ENCODE results near the gene RHCE.
"Not testable (repeated sequence)": the region's sequence is repeated elsewhere in the genome, so short reads cannot be mapped to it uniquely, and the experiment has no call there.

RHCE gene

DNA sequence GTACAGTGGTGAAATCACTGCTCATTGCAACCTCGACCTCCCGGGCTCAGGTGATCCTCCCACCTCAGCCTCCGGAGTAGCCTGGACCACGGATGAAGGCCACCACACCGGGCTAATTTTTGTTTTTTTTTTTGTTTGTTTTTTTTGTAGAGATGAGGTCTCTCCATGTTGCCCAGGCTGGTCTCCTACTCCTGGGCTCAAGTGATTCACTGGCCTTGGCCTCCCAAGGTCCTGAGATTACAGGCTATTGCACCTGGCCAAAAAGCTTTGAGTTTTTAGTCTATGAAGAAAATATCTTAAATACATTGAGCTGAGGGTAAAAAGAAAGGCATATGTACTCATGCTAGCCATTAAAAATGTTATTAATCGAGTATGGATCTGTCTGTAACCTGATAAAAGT, 78.9 kb downstream of the RHCE start:
- DNase-seq (ENCODE audit: low read depth), result no peak

DNA sequence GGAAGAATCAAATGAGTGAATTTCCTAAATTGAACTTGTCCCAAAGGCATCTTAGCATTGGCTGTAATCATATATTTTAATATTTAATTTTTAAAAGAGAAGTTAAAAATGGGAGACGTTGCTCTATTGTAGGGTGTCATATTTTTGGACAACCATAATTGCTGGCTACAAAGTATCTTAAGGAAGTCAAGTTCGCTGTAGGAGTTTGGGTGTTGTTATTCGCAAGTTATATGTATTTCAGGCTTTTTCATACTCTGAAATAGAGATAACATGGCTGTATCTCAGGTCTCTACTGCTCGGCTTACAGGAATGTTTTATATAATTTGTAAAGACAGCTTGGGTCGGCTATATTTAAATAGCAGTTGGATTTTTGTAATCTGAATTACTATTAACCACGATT, 81.6 kb downstream of the RHCE start:
- DNase-seq (ENCODE audit: low read depth), result no peak

DNA sequence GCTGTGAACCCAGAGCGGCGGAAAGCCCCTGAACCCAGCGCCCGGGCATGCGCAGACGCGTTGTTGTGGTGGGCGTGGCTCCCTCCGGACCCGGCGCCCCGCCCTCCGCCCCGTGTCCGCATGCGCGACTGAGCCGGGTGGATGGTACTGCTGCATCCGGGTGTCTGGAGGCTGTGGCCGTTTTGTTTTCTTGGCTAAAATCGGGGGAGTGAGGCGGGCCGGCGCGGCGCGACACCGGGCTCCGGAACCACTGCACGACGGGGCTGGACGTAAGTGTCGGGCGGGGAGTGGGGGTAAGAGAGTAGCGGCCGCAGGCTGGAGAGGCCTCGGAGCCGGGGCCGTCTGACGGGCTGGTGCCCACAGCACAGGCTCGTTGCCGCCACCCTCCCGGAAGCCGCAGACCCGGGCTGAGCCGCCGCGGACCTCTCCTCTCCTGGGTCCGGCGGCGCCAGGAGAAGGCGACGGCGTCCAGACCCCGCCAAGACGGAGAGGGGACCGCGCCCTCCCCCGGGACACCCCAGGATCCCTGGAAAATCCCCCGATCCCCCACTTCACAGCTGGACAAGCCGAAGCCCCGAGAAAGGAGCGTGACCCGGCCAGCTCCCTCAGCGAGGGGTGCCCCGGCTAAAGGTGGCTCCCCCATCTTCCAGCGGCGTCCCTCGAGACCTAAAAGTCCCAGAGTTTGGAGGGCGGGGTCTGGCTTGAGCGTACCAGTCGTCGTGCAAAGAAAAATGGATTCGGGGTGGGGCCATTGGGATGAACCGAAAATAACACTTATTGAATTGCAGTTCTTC, 82.2 kb downstream of the RHCE start, which contains the start of gene TMEM50A:
Gene TMEM50A (plus strand): TSS at position 147 of the 794 bp plus-strand sequence. CDS start 2,153 bp downstream, outside the sequence.
- DNase-seq (ENCODE audit: low read depth), result peak; percentile 81

DNA sequence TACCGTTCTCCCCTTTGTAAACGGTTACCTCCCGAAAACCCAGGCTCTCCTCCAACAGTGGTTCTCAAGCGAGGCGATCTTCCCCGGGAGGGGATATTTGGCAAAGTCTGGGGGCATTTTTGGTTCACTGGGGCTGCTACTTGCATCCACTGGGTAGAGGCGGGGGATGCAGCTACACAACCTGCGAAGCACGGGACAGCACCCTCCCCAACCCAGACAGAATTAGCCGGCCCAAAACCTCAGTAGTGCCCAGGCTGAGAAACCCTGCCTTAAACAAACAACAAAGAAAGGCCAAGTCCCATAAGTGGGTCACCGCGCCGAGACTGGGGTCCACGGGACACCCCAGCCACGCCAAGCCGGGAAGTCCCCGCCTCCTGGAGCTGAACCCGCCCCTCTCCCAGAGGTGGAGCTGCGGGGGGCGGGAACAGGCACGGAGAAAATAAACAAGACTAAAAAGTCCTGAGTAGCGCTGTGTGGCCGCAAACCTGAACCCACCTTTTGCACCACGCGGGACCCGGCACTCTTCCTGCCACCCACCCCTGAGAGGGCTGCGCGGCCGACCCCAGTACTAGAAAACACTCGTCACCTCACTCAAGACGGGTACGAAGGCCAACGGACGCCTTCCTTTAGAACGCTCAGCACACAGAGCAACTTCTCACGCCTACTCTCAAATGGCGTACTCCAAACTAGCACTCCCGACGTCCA, 83.0 kb downstream of the RHCE start:
- DNase-seq (ENCODE audit: low read depth), result peak; percentile 29

DNA sequence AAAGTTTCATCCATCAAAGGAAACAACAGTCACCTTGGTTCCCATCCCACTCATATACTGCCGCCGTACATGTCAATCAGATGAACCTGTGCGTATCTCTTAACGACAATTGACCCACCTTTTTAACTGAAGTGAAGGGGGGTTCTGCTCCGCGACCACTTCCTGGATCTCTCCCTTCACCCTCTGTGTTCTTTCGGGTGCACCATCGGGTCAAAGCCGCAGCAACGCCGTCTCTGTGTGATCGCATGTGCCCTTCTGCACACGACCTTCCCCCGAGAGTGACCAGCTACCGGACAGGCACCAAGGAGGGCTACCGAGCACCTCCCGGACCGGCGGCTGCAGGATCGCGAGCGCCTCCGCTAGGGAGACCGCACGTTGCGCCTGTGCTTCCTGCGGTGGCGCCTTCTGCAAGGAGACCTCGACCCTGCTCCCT, 83.7 kb downstream of the RHCE start:
- not testable (repeated sequence) for DNase-seq (ENCODE audit: low read depth)

DNA sequence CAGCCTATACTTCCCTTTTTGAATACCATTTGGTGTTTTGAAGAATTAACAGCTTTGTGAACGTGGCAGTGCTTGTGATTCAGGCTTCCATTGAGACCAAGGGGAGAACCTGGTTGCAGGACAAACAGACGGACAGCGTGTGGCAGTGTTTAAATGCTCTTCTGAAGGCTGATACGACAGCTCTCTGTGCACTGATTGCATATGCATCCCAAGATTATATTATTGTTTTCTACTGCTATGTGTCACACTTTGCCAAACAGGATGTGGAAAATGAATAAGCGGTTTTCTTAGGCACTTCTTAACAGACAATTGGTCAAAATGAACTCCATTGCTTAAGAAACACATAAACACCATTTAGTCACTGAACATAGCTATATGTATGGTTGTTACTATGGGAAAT, 90.7 kb downstream of the RHCE start:
- DNase-seq (ENCODE audit: low read depth), result not testable (repeated sequence)

DNA sequence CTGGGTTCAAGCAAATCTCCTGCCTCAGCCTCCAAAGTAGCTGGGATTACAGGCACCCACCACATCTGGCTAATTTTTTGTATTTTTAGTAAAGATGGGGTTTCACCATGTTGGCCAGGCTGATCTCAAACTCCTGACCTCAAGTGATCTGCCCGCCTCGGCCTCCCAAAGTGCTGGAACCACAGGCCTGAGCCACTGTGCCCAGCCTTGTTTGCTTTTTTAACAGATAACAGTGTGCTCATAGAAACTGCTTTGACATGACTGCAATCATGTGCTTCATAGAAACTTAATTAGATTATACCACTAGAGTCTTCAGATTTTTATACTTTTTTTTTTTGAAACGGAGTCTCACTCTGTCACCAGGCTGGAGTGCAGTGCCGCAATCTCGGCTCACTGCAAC, 91.3 kb downstream of the RHCE start:
- not testable (repeated sequence) for DNase-seq (ENCODE audit: low read depth)

DNA sequence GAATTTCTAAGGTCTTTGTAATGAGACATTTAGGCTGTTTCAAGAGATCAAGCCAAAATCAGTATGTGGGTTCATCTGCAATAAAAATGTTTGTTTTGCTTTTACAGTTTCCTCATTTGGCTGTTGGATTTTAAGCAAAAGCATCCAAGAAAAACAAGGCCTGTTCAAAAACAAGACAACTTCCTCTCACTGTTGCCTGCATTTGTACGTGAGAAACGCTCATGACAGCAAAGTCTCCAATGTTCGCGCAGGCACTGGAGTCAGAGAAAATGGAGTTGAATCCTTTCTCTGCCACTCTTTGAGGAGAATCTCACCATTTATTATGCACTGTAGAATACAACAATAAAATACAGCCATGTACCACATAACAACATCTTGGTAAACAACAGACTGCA, 91.8 kb downstream of the RHCE start:
- not testable (repeated sequence) for DNase-seq (ENCODE audit: low read depth)

DNA sequence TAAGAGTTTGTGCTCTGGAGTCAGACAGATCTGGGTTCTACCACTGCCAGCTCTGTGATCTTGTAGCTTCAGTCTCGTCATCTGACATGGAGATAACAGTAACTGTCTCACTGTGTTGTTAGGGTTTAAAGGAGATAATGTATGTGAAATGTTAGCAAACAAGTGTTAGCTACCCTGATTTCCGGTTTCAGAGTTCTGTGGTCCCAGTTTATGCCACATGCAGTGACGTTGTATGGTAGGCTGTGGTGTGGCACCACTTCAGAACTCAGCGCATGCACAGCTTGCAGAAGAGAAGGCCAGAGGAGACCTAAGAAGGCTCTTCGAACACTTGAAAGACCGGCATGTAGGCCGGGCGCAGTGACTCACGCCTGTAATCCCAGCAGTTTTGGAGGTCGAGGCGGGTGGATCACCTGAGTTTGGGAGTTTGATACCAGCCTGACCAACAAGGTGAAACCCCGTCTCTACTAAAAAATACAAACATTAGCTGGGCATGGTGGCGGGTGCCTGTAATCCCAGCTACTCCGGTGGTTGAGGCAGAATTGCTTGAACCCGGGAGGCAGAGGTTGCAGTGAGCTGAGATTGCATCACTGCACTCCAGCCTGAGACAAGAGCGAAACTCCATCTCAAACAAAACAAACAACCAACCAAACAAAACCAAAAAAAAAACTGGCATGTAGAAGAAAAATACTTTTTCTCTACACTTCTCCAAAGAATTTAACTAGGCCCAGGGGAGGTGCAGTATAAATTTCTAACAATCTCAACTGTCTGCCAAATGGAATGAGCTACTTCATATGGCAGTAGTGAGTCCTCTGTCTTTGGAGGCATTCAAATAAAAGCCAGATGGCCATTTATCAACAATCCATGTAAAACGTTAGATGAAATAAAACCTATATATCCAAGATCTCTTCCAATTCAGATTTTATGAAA, 92.5 kb downstream of the RHCE start:
- not testable (repeated sequence) for DNase-seq (ENCODE audit: low read depth)

DNA sequence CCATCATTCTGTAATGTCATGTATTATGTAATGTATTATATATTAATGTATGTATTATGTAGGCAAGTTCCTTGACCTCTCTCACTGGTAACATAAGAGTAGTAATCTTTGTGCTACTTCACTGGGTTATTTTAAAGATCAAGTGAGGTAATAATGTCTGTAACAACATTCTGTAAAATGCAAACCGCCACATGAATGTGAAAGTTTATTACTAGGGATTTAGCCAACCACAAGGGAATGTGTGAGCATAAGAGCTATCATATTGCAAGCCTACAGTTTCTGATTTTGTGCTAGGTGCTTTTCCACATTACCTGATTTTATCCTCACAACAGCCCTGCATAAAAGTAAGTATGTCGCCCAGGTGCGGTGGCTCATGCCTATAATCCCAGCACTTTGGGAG, 96.2 kb downstream of the RHCE start:
- DNase-seq (ENCODE audit: low read depth), result not testable (repeated sequence)

DNA sequence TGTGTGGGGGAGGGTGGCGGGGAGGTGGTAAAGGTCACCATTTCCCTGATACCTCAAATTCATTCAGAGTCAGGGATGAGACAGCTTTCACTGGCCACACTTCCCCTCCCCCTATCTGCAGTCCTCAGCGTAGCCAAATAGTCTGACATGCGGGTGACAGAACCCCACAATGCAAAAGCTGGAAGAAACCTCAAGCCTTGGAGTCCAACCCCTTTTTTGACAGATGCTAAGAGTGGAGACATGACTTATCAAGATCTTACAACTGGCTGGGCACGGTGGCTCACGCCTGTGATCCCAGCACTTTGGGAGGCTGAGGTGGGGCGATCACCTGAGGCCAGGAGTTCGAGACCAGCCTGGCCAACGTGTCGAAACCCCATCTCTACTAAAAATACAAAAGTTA, 98.5 kb downstream of the RHCE start:
- not testable (repeated sequence) for DNase-seq (ENCODE audit: low read depth)

DNA sequence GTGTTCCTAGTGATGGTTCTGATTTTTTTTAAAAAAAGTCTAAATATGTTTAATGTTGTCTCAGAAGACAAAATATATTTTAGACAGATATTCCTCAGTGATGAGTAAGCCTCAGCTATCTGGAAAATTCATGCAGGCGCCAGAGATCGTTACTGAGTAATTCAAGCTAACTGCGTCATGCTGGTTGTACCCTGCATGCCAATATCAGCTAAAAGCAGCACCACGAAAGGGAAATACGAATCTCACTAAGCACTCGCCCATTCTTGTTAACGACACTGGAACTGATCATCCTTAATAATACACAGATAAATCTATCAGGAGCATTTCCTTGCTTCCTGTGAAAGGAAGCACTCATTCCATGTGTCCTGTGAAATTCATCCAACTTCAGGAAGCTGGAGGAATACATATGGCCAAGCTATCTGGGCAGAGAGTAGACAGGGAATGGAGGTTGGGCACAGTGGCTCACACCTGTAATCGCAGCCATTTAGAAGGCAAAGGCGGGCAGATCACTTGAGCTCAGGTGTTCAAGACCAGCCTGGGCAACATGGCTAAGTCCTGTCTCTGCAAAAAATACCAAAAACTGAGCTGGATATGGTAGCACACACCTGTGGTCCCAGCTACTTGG, 100.2 kb downstream of the RHCE start:
- not testable (repeated sequence) for DNase-seq (ENCODE audit: low read depth)

DNA sequence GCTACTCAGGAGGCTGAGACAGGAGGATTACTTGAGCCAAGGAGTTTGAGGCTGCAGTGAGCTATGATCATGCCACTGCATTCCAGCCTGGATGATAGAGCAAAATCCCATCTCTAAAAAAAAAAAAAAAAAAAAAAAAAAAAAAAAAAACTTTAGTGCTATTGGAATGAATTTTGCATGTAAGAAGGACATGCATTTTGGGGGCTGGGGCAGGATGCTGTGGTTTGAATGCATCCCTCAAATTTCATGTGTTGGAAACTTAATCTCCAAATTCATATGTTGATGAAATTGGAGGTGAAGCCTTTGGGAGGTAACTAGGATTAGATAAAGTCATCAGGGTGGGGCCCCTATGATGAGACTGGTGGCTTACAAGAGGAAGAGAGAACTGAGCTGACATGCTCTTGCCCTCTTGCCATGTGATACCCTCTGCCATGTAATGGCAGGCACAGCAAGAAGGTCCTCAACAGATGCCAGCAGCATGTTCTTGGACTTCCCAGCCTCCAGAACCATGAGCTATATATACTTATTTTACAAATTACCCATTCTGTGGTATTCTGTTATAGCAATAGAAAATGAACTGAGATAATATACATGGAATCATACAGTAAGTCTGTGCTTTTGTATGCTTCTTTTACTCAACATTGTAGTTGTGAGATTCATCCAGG, 107.7 kb downstream of the RHCE start:
- DNase-seq (ENCODE audit: low read depth), result not testable (repeated sequence)
